BE2C (cell line): ENCODE data around the gene WWOX.

ENCODE experiments used
- DNase-seq: peaks from one replicate; pipeline ENCODE4 v3.0.0-alpha.2; 2020
- H3K27me3 ChIP-seq: fragments of 250-450 bp; sonication (Bioruptor Pico); 2 replicates; pipeline ENCODE4 v1.5.1; 2020; ENCODE audit warnings: mild to moderate bottlenecking
- H3K36me3 ChIP-seq: fragments of 250-450 bp; sonication (Bioruptor Pico); 2 replicates; pipeline ENCODE4 v1.5.1; 2020; ENCODE audit warnings: mild to moderate bottlenecking
- H3K4me1 ChIP-seq: fragments of 250-450 bp; sonication (Bioruptor Pico); 2 replicates; pipeline ENCODE4 v1.5.1; 2020
- H3K4me3 ChIP-seq: 2 replicates; pipeline ENCODE4 v1.5.1; 2011; ENCODE audit warnings: low read depth, low read length
- H3K9me3 ChIP-seq: fragments of 250-450 bp; sonication (Bioruptor Pico); 2 replicates; pipeline ENCODE4 v1.5.1; 2020
- TF ChIP-seq, protein P1 (sequence below): IDR thresholded peaks from 2 replicates; pipeline ENCODE4 v1.5.1; 2012; ENCODE audit warnings: mild to moderate bottlenecking, low read depth, low read length

WWOX gene

DNA sequence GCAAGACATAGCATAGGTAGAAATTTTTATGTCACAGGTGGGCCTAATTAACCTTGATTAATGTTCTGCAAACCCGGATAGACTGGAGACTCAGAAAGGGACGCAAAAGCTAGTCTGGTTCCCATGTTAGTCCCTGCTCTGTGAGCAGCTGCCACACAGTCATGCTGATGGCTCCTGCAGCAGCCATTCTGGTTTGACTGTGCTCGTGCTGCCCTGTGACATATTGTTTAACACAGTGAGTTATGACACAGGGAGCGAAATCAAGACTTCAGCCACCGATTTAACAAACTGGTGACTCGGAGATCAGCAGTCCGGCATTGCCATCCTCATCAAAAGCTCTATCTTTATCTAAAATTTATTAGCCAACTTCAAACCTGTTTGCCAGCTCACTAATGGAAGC is 169.8 kb downstream of the WWOX start:
- Histone ChIP-seq H3K4me3 (no peak overlapping the region), H3K27me3 (no peaks in the 10 kb centered on the region), H3K36me3 (no peaks in the 10 kb centered on the region), H3K4me1 (no peaks in the 10 kb centered on the region), H3K9me3 (no peaks in the 10 kb centered on the region)
- no peak for DNase-seq
- TF ChIP-seq, protein P1, sequence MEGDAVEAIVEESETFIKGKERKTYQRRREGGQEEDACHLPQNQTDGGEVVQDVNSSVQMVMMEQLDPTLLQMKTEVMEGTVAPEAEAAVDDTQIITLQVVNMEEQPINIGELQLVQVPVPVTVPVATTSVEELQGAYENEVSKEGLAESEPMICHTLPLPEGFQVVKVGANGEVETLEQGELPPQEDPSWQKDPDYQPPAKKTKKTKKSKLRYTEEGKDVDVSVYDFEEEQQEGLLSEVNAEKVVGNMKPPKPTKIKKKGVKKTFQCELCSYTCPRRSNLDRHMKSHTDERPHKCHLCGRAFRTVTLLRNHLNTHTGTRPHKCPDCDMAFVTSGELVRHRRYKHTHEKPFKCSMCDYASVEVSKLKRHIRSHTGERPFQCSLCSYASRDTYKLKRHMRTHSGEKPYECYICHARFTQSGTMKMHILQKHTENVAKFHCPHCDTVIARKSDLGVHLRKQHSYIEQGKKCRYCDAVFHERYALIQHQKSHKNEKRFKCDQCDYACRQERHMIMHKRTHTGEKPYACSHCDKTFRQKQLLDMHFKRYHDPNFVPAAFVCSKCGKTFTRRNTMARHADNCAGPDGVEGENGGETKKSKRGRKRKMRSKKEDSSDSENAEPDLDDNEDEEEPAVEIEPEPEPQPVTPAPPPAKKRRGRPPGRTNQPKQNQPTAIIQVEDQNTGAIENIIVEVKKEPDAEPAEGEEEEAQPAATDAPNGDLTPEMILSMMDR = no peak

DNA sequence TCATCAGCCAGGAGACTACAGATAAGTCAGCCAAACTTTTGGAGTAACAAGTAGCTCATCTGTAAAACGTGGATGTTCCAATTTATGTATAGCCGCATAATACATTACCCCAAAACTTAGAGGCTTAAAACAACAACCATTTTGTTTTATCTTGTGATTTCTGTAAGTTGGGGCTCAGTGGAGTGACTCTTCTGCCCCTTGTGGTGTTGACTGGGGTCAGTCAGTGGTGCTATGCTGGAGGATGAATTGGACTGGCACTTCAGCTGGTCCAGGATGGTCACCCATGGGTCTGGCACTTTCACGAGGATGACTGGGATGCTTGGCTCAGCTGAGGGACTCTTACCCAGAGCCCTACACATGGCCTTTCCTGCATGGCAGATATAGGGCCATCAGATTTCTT is 172.5 kb downstream of the WWOX start:
- Histone ChIP-seq H3K36me3 (no peaks in the 10 kb centered on the region), H3K27me3 (no peaks in the 10 kb centered on the region), H3K4me1 (no peaks in the 10 kb centered on the region), H3K4me3 (no peak overlapping the region), H3K9me3 (no peaks in the 10 kb centered on the region)
- DNase-seq = no peak
- TF ChIP-seq, protein P1 = no peak

DNA sequence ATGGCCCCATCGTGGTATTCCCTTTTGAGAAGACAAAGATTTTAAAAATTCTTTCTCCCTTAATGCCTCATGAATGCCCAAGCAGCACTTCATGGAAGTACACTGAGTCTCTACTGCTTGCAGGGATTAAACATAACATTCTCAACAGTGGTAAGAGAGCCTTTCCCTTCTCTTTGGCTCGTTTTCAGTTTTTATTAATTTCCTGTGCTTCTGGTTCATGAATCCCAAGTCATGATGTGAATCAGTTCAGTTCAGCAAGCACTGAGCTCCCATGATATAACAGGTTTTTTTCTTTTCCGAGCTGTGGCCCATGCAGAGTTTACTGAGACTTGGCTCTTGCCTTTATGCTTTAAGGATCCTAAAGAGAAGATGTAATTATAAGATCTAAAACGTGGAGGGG is 175.3 kb downstream of the WWOX start:
- Histone ChIP-seq H3K36me3 (no peaks in the 10 kb centered on the region), H3K4me1 (no peaks in the 10 kb centered on the region), H3K4me3 (no peak overlapping the region), H3K9me3 (no peaks in the 10 kb centered on the region), H3K27me3 (no peaks in the 10 kb centered on the region)
- TF ChIP-seq, protein P1 = no peak
- no peak for DNase-seq

DNA sequence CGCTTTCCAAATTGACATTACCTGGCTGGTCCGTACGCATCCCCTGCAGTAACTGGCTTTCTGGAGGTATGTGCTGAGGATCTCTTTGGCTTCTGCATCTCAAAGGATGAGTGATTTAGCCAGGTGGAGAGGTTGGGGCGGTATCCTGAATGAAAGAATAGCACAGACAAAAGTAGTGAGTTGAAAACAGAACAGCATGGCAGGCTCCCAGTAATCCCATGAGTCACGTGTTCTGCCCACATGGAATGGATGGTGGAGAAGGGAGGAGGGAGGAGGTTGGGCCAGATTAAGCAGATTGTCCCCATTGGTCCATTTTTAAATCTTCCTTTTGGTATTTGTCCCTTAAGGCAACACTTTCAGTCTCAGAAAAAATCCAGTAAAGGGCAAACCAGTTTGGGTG is 176.0 kb downstream of the WWOX start:
- H3K36me3 ChIP-seq = no peaks in the 10 kb centered on the region
- no peak for DNase-seq
- H3K4me3 ChIP-seq = no peak overlapping the region
- TF ChIP-seq, protein P1 = no peak
- no peaks in the 10 kb centered on the region for H3K27me3 ChIP-seq
- no peaks in the 10 kb centered on the region for H3K9me3 ChIP-seq
- H3K4me1 ChIP-seq = no peaks in the 10 kb centered on the region

DNA sequence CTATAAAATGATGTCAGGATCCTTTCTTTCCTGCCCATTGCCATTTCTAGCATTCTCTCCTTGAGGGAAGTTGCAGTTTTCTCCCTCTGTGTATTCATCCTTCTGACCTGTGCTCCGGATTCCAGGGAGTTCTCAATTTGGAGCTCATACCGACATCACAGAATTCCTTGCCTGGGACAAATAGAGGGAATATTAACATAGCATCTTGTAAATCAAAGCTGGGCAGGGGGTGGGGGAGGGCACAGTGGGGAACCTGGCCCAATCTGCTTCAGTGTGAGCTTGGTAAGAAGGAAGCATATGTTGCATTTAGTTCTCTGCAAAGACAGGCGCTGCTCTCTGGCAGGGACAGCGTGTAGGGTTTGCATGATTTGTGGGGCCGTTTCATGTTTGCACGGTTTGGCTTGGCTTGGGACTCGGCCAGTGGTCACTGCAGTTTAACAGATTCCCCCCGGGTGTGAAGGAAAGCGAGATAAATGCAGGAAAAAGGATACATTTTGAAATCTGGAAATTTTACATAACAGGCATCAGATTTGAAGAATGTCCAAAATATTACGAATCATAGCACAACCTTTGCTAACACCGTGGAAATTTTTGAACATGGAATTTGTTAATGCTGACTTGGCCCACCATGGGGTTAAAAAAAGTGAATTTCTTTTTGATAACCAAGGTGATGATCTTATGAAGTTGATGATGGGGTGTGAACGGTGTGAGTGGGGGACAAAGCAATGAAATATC is 178.0 kb downstream of the WWOX start:
- Histone ChIP-seq H3K4me1 (no peaks in the 10 kb centered on the region), H3K36me3 (no peaks in the 10 kb centered on the region), H3K9me3 (no peaks in the 10 kb centered on the region), H3K27me3 (no peaks in the 10 kb centered on the region), H3K4me3 (no peak overlapping the region)
- TF ChIP-seq, protein P1 = no peak
- DNase-seq = no peak

DNA sequence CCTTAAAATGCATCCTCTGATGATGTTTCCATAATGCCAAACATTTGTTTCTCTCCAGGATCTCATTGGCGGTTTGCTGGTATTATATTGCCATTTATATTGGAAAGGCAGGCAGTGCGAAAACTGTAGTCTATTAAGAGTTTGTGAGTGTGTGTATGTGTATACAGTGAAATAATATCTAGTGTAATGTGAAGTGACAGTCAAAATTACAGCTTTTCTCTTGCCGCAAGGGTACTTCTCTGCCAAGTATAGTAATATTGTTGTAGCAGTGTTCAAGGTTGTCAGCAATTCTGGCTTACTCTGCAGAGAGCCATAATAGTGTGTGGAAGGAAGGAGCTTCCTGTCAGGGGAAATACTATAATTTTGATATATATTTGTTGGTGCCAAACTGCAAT is 178.6 kb downstream of the WWOX start:
- no peak overlapping the region for H3K4me3 ChIP-seq

More for the DNA sequence above, 178.6 kb downstream of the WWOX start:
- Histone ChIP-seq H3K9me3 (no peaks in the 10 kb centered on the region), H3K4me1 (no peaks in the 10 kb centered on the region), H3K27me3 (no peaks in the 10 kb centered on the region), H3K36me3 (no peaks in the 10 kb centered on the region)
- DNase-seq = no peak
- TF ChIP-seq, protein P1 = no peak
